ENCODE data around the gene RCAN2.

RCAN2 gene

GRCh38 chr6:46422619-46423018, 68.6 kb downstream of the RCAN2 start:
- H3K27ac ChIP-seq, result peak overlapping the region; percentile 48 to 57
- TF ChIP-seq CTCF (IDR thresholded peaks at IDR 0.05), result no peak
- DNase-seq (ENCODE audit: low spot score), result no peak
- no peak overlapping the region for H3K4me3 ChIP-seq

- no peak for TF ChIP-seq CTCF (IDR thresholded peaks at IDR 0.05)
- Histone ChIP-seq H3K27ac (peak overlapping the region; percentile 48 to 57), H3K4me3 (no peak overlapping the region)
- DNase-seq (ENCODE audit: low spot score), result no peak
These were observed 69.3 kb downstream of the RCAN2 start for GRCh38 chr6:46421939-46422338.

GRCh38 chr6:46420921-46421638, 70.2 kb downstream of the RCAN2 start:
- H3K27ac ChIP-seq, result peak overlapping the region; percentile 48 to 63

GRCh38 chr6:46419576-46420002, 71.7 kb downstream of the RCAN2 start:
- no peak overlapping the region for H3K4me3 ChIP-seq
- peak; percentile 51 for TF ChIP-seq CTCF (IDR thresholded peaks at IDR 0.05)
- peak overlapping the region in 1 of 2 donors; percentile 40 for H3K27ac ChIP-seq
- no peak for DNase-seq (ENCODE audit: low spot score)

More at GRCh38 chr6:46420921-46421638, 70.2 kb downstream of the RCAN2 start:
- TF ChIP-seq CTCF (IDR thresholded peaks at IDR 0.05), result no peak
- H3K4me3 ChIP-seq, result no peak overlapping the region
- DNase-seq (ENCODE audit: low spot score), result no peak

- TF ChIP-seq CTCF (IDR thresholded peaks at IDR 0.05), result no peak
- Histone ChIP-seq H3K4me3 (no peak overlapping the region), H3K27ac (no peak overlapping the region)
- DNase-seq (ENCODE audit: low spot score), result no peak
These were observed 76.9 kb downstream of the RCAN2 start for GRCh38 chr6:46414398-46414797.

GRCh38 chr6:46412662-46413061, 78.6 kb downstream of the RCAN2 start:
- no peak overlapping the region for H3K4me3 ChIP-seq
- no peak for TF ChIP-seq CTCF (IDR thresholded peaks at IDR 0.05)
- no peak for DNase-seq (ENCODE audit: low spot score)
- H3K27ac ChIP-seq, result peak overlapping the region in 1 of 2 donors; percentile 38

Data from coronary artery (tissue), 2 donors.